Measurements from ENCODE around the gene GPHB5. TPM values are rescaled to one million over a fixed set of nuclear protein-coding genes. Genes with fewer than 3 reads are reported as not detected.

The GPHB5 gene
- total RNA-seq, 3 donors from 2014 or later (not counting 1 experiment from before 2014, with no cell fraction given) = not detected

DNA sequence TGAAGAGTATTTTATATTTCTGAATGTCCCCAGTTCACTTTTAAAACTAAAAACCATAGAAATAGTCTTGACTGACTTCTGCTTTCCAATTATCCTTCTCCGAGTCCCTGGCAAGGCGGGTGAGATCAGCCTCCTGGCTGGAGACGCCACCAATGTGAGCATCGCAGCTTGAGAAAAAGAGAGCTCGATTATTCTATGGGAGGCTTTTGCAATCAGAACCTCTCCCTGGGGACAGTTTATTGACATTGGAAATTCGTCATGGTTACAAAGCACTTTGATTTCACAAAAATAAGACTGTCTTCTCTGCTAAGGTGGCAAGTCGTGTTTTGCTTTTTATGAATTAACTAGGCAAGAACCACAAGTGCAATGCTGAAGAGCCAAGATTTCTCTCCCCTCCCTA, 23.6 kb upstream of the GPHB5 start:
- H3K27me3 Mint-ChIP-seq (ENCODE audit: low read depth in 2 of 2) = peaks cover 26 to 41% of the 10 kb centered on the region in 2 donors

DNA sequence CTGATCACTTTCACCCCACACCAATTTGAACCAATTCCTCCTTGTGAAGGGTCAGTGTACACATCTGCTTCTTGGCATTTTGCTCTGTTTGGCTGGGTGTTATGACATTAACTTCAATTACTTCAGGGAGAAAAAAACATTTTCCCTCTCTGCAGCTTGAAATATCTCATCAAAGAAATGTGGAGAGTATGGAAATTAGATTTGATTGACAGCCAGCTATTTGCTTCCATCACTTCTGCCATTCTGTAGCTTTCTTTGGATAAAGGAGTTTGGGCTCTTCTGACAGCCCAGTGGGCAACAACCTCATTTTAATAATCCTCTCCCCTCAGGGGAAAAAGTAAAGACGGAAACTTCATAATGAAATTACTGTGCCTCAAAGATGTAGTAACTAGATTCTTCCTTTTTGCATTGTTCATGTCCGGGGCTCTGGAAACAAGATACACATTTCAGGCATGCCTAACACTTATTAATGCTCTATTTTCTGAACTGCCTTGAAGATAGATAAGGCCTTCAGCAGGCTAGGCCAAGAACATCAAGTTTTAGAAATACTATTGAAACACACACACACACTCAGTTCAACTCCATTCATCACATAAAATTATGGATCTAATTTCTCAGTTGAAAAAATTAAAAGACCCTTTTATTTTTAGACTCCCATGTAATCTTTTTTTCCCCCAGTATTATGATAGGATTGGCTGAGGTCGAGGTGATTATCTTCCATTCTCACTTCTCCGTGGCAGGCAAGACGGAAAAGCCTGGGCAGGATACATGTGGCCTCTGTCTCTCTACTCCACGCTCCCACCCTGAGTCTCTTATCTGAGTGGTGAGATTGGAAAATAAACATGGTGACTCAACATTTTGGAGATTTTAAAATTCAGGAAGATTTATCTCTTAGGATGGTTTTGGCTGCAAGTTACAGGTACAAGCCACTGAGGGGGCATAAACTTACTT, 10.3 kb upstream of the GPHB5 start:
- DNase-seq (no peak), ATAC-seq (no peak)
- 80% methylated on average over 6 of the region's 6 CpGs for WGBS (ENCODE audit: insufficient coverage)
- Mint-ChIP-seq H3K27ac (no peak overlapping the region), H3K4me3 (no peak overlapping the region), H3K9me3 (no peaks in the 10 kb centered on the region), H3K4me1 (no peaks in the 10 kb centered on the region), H3K27me3 (ENCODE audit: low read depth in 2 of 2) (peaks cover 8 to 13% of the 10 kb centered on the region in 2 donors), H3K36me3 (no peaks in the 10 kb centered on the region)
- Histone ChIP-seq H3K4me3 (ENCODE audit: low read length) (no peak overlapping the region), H3K27ac (ENCODE audit: low read length) (no peak overlapping the region), H3K36me3 (ENCODE audit: control insufficient read depth, insufficient read depth, low read length) (no peaks in the 10 kb centered on the region), H3K4me1 (ENCODE audit: control insufficient read depth, insufficient read depth, low read length) (no peaks in the 10 kb centered on the region), H3K9me3 (ENCODE audit: control insufficient read depth, insufficient read depth, low read length) (no peaks in the 10 kb centered on the region), H3K27me3 (ENCODE audit: control insufficient read depth, insufficient read depth, low read length) (no peaks in the 10 kb centered on the region)
- intact Hi-C loops (cut with micrococcal nuclease) = no loop called here
- TF ChIP-seq, protein P1, sequence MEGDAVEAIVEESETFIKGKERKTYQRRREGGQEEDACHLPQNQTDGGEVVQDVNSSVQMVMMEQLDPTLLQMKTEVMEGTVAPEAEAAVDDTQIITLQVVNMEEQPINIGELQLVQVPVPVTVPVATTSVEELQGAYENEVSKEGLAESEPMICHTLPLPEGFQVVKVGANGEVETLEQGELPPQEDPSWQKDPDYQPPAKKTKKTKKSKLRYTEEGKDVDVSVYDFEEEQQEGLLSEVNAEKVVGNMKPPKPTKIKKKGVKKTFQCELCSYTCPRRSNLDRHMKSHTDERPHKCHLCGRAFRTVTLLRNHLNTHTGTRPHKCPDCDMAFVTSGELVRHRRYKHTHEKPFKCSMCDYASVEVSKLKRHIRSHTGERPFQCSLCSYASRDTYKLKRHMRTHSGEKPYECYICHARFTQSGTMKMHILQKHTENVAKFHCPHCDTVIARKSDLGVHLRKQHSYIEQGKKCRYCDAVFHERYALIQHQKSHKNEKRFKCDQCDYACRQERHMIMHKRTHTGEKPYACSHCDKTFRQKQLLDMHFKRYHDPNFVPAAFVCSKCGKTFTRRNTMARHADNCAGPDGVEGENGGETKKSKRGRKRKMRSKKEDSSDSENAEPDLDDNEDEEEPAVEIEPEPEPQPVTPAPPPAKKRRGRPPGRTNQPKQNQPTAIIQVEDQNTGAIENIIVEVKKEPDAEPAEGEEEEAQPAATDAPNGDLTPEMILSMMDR (IDR thresholded peaks at IDR 0.05) = no peak

More for the DNA sequence above, 23.6 kb upstream of the GPHB5 start:
- DNase-seq (no peak), ATAC-seq (no peak)
- H3K9me3 ChIP-seq (ENCODE audit: control insufficient read depth, insufficient read depth, low read length) = no peaks in the 10 kb centered on the region
- Mint-ChIP-seq H3K27ac (no peak overlapping the region), H3K9me3 (peaks cover 0 to 2% of the 10 kb centered on the region in 2 donors), H3K4me1 (no peaks in the 10 kb centered on the region), H3K36me3 (no peaks in the 10 kb centered on the region), H3K4me3 (no peak overlapping the region)
- intact Hi-C loops (cut with micrococcal nuclease) = no loop called here
- H3K4me1 ChIP-seq (ENCODE audit: control insufficient read depth, insufficient read depth, low read length) = no peaks in the 10 kb centered on the region
- WGBS (ENCODE audit: insufficient coverage) = 82% methylated on average over 7 of the region's 7 CpGs
- no peaks in the 10 kb centered on the region for H3K36me3 ChIP-seq (ENCODE audit: control insufficient read depth, insufficient read depth, low read length)
- TF ChIP-seq, protein P1 (IDR thresholded peaks at IDR 0.05) = no peak
- no peak overlapping the region for H3K4me3 ChIP-seq (ENCODE audit: low read length)
- no peak overlapping the region for H3K27ac ChIP-seq (ENCODE audit: low read length)
- H3K27me3 ChIP-seq (ENCODE audit: control insufficient read depth, insufficient read depth, low read length) = no peaks in the 10 kb centered on the region

DNA sequence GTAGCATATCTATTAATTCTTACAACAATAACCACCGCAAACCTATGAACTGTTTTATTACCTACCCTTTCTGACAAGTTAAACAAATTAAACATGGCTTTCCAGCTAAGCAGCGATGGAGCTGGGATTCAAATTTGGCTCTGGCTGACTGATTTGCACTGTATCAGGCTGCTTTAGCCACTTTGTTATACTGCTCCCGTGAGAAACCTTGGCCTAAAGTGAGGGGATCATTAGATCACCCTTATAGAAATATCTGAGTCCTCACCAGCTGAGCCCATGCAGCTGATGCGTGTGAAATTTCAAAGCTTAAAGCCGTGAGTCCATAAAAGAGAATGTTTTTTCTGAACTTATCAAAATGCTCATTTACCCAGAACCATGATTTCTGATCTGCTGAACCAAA, 8.1 kb upstream of the GPHB5 start:
- H3K9me3 Mint-ChIP-seq = no peaks in the 10 kb centered on the region
- H3K27ac Mint-ChIP-seq = no peak overlapping the region
- Histone ChIP-seq H3K4me1 (ENCODE audit: control insufficient read depth, insufficient read depth, low read length) (no peaks in the 10 kb centered on the region), H3K9me3 (ENCODE audit: control insufficient read depth, insufficient read depth, low read length) (no peaks in the 10 kb centered on the region), H3K36me3 (ENCODE audit: control insufficient read depth, insufficient read depth, low read length) (no peaks in the 10 kb centered on the region), H3K27ac (ENCODE audit: low read length) (no peak overlapping the region), H3K27me3 (ENCODE audit: control insufficient read depth, insufficient read depth, low read length) (no peaks in the 10 kb centered on the region), H3K4me3 (ENCODE audit: low read length) (no peak overlapping the region)
- H3K36me3 Mint-ChIP-seq = no peaks in the 10 kb centered on the region
- no peak for ATAC-seq
- WGBS (ENCODE audit: insufficient coverage) = 87% methylated on average over 5 of the region's 5 CpGs
- H3K4me1 Mint-ChIP-seq = no peaks in the 10 kb centered on the region
- intact Hi-C loops (cut with micrococcal nuclease) = no loop called here
- H3K4me3 Mint-ChIP-seq = no peak overlapping the region
- peaks cover 8 to 21% of the 10 kb centered on the region in 2 donors for H3K27me3 Mint-ChIP-seq (ENCODE audit: low read depth in 2 of 2)
- no peak for DNase-seq
- TF ChIP-seq, protein P1 (IDR thresholded peaks at IDR 0.05) = no peak
